Ramos (cell line): ENCODE measurements around the gene CRIP1.

ENCODE experiments used
- in situ Hi-C: fragments of 300-500 bp; cut with MboI; formaldehyde crosslinking; loops from one replicate; pipeline ENCODE4 v1.14.3; 2022; ENCODE audit warnings: low sequenced_read_pairs; ENCODE audit not compliant: unreplicated experiment

Gene CRIP1

DNA sequence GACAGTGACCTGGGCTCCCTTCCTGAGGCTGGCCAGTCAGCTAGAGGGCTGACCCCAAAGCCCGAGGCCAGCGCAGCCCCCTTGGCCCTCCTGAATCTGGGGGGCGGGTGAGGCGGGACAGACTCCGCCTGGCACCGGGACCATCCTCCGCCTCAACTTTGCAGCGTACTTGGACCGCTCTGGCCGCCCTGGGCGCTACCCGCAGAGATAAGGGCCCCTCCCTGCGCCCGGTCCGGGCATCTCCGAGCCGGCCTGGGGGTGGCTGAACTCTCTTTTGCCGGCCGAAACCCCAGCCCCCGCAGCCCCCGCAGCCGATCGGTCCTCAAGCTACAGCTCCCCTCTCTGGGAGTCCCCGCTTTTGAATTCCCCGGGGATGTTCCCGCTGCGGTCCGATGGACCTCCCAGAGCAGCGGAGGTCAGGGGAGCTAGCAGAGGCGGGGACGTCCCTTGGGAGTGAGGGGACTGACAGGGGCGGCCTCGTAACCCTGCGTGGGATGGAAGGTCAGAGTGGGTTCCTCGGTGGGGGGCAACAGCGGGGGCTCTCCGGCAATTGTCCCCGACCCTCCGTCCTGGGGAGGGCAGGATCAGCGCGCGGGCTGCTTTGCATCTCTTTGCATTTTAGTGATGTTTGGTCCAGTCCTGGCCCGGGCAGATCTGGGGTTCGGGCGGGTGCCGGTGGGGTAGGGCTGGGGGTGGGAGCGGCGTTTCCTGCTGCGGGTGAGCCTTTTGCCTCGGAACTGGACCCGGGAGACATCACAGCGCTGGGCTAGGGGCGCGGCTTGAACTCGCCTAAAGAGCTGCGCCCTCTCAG lies at the start of gene CRIP1:
TSS of gene CRIP1 (plus strand) at position 724 of the 811 bp plus-strand sequence. CDS start 374 bp downstream, outside the sequence.
- in situ Hi-C loops, result no loop called here

DNA sequence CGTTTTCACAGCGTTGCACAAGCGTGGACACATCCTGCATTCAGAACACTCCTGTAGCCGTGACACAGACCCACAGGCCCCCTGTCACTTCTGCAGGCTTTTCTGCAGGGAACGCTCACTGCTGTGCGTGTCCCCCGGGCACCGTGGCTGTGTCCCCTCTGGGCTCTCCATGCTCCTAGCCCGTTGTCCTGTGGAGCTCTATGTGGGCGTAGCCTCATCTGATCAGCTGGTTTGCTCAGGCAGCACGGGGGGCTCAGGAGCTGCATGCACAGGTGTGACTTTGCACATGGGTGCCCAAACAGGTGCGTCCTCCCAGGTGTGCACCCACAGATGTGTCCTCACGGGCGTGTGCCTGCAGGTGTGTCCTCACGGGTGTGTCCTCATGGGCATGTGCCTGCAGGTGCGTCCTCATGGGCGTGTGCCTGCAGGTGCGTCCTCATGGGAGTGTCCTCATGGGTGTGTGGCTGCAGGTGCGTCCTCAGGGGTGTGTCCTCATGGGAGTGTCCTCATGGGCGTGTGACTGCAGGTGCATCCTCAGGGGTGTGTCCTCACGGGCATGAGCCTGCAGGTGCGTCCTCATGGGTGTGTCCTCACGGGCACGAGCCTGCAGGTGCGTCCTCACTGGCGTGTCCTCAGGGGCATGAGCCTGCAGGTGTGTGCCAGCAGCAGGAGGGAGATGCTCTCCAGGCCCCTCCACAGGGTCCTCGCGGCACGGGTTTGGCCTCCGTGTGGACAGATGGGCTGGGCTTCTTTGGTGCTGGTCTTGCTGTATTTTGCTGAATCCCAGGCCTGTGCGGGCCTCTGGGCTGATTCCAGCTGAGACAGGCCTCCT lies 49.6 kb upstream of the CRIP1 start:
- in situ Hi-C loops, result no loop called here

GRCh38 chr14:105437723-105438500 lies 48.8 kb upstream of the CRIP1 start:
- in situ Hi-C loops, result no loop called here

- in situ Hi-C loops, result no loop called here
These were observed 47.5 kb upstream of the CRIP1 start for GRCh38 chr14:105439179-105439578.

- in situ Hi-C loops, result no loop called here
These were observed 46.8 kb upstream of the CRIP1 start for GRCh38 chr14:105439710-105440553.

DNA sequence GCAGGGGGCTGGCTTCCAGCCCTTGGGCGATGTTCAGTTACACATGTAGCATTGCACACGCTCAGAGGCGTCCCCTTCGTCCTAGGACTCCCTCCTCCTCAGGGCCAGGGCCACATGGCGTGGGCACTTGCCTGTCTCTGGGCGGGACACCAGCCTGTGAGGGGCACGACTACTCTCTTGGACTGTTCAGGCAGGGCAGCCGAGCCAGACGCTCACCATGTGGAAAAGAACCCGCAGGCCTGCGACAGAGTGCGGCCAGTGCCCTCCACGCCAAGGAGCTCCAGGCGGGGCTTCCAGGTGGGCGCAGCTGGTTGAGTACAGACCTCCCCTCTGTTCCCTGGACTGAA lies 46.2 kb upstream of the CRIP1 start:
- in situ Hi-C loops, result no loop called here

DNA sequence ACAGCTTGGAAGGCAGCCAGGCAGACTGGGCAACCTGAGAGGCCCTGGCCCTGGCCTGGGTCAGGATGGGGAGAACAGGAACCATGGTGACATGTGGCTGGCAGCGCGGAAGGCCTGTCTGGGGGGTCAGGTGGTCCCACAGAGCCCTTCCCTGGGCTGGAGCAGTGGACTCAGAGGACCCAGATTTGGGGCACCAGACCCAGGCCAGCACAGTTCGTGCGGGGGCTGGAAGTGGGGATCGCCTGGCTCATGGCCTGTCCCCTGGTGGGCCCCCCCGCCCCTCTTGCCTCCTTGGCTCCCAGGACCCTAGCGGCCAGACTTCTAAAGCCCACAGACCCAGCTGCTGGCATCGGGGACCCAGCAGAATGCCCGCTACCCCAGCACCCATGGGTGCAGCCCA lies 45.7 kb upstream of the CRIP1 start:
- in situ Hi-C loops, result no loop called here

DNA sequence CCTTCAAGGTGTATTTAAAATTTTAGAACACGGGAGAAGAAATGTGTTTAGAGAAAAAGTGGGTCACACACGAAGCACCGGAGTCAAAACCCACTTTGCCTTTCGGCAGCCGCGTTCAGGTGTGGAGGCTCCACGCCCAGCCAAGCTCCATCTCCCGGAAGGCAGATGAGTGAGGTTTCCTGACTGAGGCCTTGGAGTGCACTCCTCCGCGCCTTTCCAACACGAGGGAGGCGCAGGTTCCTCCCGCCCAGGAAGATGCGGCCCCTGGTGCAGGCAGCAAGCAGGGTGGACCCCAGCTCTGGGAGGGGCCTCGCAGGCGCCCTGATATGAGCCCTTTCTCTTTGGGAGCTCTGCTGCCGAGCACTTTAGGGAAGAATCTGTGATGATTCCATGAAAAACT lies 44.6 kb upstream of the CRIP1 start:
- in situ Hi-C loops, result no loop called here

- in situ Hi-C loops, result no loop called here
These were observed 43.9 kb upstream of the CRIP1 start for GRCh38 chr14:105442834-105443233.

GRCh38 chr14:105444859-105445258 lies 41.8 kb upstream of the CRIP1 start:
- in situ Hi-C loops, result no loop called here

GRCh38 chr14:105445290-105445689 lies 41.4 kb upstream of the CRIP1 start:
- in situ Hi-C loops, result no loop called here

DNA sequence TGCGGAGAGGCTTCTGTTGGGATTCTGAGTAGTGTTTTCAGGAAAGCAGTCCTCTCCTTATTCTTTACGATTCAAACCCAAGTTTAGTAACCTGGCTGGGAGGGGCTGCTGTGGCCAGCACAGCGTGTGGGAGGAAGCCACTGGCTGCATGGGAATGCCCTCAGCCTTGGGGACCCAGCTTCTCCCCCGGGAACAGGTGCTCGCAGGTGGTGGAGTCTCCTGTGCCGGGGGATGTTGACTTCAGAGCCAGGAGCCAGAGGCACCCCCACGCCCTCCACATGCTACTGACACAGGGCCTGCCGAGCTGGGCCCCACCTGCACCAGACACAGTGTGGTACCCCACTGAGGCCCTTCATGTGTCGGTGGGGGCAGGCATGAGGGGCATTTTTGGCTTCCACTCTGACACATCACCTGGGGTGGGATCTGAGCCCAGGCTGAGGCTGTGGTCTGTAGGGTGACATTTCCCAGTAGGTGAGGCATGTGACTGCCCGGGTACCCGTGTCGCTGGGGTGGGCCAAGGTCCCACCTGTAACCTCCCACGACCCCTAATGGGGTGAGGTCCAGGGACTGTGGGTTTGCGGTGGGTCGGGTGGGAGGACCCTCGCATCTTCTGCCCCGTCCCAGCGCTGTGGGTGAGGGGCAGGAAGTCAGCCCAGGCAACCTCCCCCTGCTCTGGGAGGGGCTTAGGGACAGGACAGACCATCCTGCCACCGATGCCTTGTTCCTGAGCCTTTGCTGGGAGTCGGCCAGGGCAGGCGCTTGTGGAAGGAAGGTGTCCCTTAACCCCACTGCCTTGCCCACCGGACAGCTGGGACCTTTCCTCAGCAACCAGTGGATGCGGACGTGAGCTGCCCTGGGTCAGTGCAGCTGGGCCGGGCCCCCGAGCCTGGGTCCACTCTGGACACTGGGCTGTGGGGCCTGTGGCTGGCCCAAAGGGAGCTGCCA lies 40.5 kb upstream of the CRIP1 start:
- in situ Hi-C loops, result no loop called here

GRCh38 chr14:105446971-105447370 lies 39.7 kb upstream of the CRIP1 start:
- in situ Hi-C loops, result no loop called here

- in situ Hi-C loops, result no loop called here
These were observed 38.7 kb upstream of the CRIP1 start for GRCh38 chr14:105447651-105448640.

DNA sequence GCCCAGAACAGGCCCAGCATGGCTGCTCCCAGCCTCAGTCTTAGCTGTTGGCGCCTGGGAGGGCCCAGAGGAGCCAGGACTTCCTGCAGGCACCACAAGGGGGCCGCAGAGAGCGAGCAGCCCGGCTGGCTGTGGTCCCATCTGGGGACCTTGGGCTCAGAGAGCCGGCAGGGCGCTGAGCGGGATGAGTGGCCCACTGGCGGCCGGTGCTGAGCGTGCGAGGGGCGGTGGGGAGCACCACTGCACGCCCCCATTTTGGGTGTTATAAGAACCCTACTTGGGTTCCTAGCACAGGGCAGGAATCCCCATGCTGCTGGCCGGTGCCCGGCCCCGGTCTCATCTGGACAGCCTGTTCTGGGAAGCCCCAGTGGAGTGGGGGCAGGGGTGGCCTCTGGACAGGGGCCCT lies 38.0 kb upstream of the CRIP1 start:
- in situ Hi-C loops, result no loop called here

GRCh38 chr14:105449276-105450122 lies 37.2 kb upstream of the CRIP1 start:
- in situ Hi-C loops, result no loop called here

- in situ Hi-C loops, result no loop called here
These were observed 36.6 kb upstream of the CRIP1 start for GRCh38 chr14:105450123-105450505.
